ENCODE measurements around the gene KLHL30.

KLHL30 gene

GRCh38 chr2:238155051-238155760 is 16.7 kb downstream of the KLHL30 start:
- H3K9me2 ChIP-seq (replicated peaks; ENCODE audit: insufficient read depth, low read length), result no peaks in the 10 kb centered on the region
- TF ChIP-seq EZH2 (optimal IDR thresholded peaks at IDR 0.05; ENCODE audit: low read depth, low read length) (no peak), CTCF (IDR thresholded peaks at IDR 0.05; ENCODE audit: low read length) (no peak), EZH2phosphoT487 (IDR thresholded peaks at IDR 0.05; ENCODE audit: low read length) (no peak)
- no peak overlapping the region for H3K4me3 ChIP-seq (ENCODE audit: low read length)
- no peaks in the 10 kb centered on the region for H3K9me3 ChIP-seq (replicated peaks; ENCODE audit: insufficient read depth, low read length)
- H3K27ac ChIP-seq (ENCODE audit: low read length), result no peak overlapping the region
- no peaks in the 10 kb centered on the region for H4K20me1 ChIP-seq (ENCODE audit: insufficient read depth, low read length)
- H3K27me3 ChIP-seq (replicated peaks; ENCODE audit: insufficient read depth, low read length), result no peaks in the 10 kb centered on the region
- H3K9ac ChIP-seq (ENCODE audit: low read length), result no peak overlapping the region
- H2AFZ ChIP-seq (ENCODE audit: low read length), result no peak overlapping the region
- no peaks in the 10 kb centered on the region for H3K36me3 ChIP-seq (replicated peaks; ENCODE audit: insufficient read depth, low read length)
- H3K4me2 ChIP-seq (ENCODE audit: low read depth, low read length), result no peak overlapping the region
- no peaks in the 10 kb centered on the region for H3F3A ChIP-seq (ENCODE audit: insufficient read depth, low read length)
- no peaks in the 10 kb centered on the region for H3K79me2 ChIP-seq (ENCODE audit: low read length)
- no peaks in the 10 kb centered on the region for H3K4me1 ChIP-seq (ENCODE audit: low read length)
- DNase-seq, result no peak

GRCh38 chr2:238155761-238156694 is 17.6 kb downstream of the KLHL30 start:
- Histone ChIP-seq H3K9me2 (replicated peaks; ENCODE audit: insufficient read depth, low read length) (no peaks in the 10 kb centered on the region), H3K27ac (ENCODE audit: low read length) (no peak overlapping the region), H3K9ac (ENCODE audit: low read length) (no peak overlapping the region), H3K9me3 (replicated peaks; ENCODE audit: insufficient read depth, low read length) (no peaks in the 10 kb centered on the region), H3K4me3 (ENCODE audit: low read length) (no peak overlapping the region), H4K20me1 (ENCODE audit: insufficient read depth, low read length) (no peaks in the 10 kb centered on the region), H3K27me3 (replicated peaks; ENCODE audit: insufficient read depth, low read length) (no peaks in the 10 kb centered on the region), H3F3A (ENCODE audit: insufficient read depth, low read length) (no peaks in the 10 kb centered on the region), H3K4me2 (ENCODE audit: low read depth, low read length) (no peak overlapping the region), H3K79me2 (ENCODE audit: low read length) (no peaks in the 10 kb centered on the region), H2AFZ (ENCODE audit: low read length) (no peak overlapping the region), H3K4me1 (ENCODE audit: low read length) (no peaks in the 10 kb centered on the region), H3K36me3 (replicated peaks; ENCODE audit: insufficient read depth, low read length) (no peaks in the 10 kb centered on the region)
- TF ChIP-seq EZH2phosphoT487 (IDR thresholded peaks at IDR 0.05; ENCODE audit: low read length) (no peak), EZH2 (optimal IDR thresholded peaks at IDR 0.05; ENCODE audit: low read depth, low read length) (no peak), CTCF (IDR thresholded peaks at IDR 0.05; ENCODE audit: low read length) (no peak)
- no peak for DNase-seq

DNA sequence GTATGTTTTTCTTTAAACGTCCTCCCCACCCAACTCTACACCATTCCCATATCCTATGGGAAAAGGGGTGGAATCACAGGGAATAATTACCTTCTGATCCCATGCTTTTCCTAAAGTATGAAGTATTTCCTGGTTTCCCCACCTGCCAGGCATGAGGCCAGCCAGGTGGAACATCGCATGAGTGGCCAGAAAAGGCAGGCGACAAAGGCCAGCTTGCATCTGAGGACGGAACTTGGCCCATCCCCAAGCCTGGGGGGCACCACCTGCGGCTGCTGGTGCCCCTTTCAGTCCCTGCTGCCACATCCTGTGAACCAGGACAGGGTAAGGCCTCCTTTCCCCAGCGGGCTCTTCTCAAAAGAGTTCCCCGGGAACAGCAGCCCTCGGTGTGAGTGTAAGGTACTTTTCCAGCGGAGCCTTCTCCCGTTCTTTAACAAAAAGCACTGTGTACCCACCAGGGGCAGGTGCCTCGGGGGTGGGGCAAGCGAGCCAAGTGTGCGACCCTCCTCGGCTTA is 19.1 kb downstream of the KLHL30 start:
- no peak for TF ChIP-seq CTCF (IDR thresholded peaks at IDR 0.05; ENCODE audit: low read length)
- TF ChIP-seq EZH2phosphoT487 (IDR thresholded peaks at IDR 0.05; ENCODE audit: low read length), result no peak
- TF ChIP-seq EZH2 (optimal IDR thresholded peaks at IDR 0.05; ENCODE audit: low read depth, low read length), result no peak
- no peak for DNase-seq

More for the DNA sequence above, 19.1 kb downstream of the KLHL30 start:
- no peaks in the 10 kb centered on the region for H3K27me3 ChIP-seq (replicated peaks; ENCODE audit: insufficient read depth, low read length)
- H3F3A ChIP-seq (ENCODE audit: insufficient read depth, low read length), result no peaks in the 10 kb centered on the region
- no peak overlapping the region for H2AFZ ChIP-seq (ENCODE audit: low read length)
- H3K9me2 ChIP-seq (replicated peaks; ENCODE audit: insufficient read depth, low read length), result no peaks in the 10 kb centered on the region
- H3K4me3 ChIP-seq (ENCODE audit: low read length), result no peak overlapping the region
- no peak overlapping the region for H3K9ac ChIP-seq (ENCODE audit: low read length)
- H3K36me3 ChIP-seq (replicated peaks; ENCODE audit: insufficient read depth, low read length), result no peaks in the 10 kb centered on the region
- H4K20me1 ChIP-seq (ENCODE audit: insufficient read depth, low read length), result no peaks in the 10 kb centered on the region
- no peaks in the 10 kb centered on the region for H3K9me3 ChIP-seq (replicated peaks; ENCODE audit: insufficient read depth, low read length)
- H3K4me2 ChIP-seq (ENCODE audit: low read depth, low read length), result no peak overlapping the region
- no peaks in the 10 kb centered on the region for H3K4me1 ChIP-seq (ENCODE audit: low read length)
- no peaks in the 10 kb centered on the region for H3K79me2 ChIP-seq (ENCODE audit: low read length)
- H3K27ac ChIP-seq (ENCODE audit: low read length), result no peak overlapping the region
